ENCODE data around the gene TBC1D22A. TPM values are rescaled to one million over a fixed set of nuclear protein-coding genes. Genes with fewer than 3 reads are reported as not detected.

Gene TBC1D22A
- total RNA-seq, 1 donor from 2014 or later: 10.6 TPM

DNA sequence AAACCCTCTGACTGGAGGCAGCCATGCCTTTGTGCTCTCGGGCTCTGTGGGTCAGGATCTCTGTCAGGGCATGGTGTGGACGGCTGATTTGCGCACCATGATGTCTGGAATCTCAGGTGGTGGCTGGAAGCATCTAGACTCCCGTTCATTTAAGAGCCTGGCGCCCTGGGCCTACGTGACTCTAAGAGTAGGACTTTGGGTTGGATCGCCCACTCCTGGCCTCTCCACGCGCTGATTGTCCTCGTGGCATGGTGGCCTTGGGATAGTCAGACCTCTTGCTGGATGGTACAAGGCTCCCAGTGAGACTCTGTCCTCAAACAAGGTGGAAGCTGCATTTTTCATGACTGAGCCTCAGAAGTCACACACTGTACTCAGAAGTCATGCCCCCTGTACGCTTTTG lies 224.3 kb downstream of the TBC1D22A start:
- Mint-ChIP-seq H3K9me3 (no peaks in the 10 kb centered on the region), H3K4me3 (no peak overlapping the region), H3K36me3 (peaks cover 2% of the 10 kb centered on the region), H3K27ac (no peak overlapping the region), H3K27me3 (ENCODE audit: insufficient read depth, low read depth) (peaks cover 5% of the 10 kb centered on the region), H3K4me1 (no peaks in the 10 kb centered on the region)
- H3K4me1 ChIP-seq: no peaks in the 10 kb centered on the region
- TF ChIP-seq EZH2 (IDR thresholded peaks at IDR 0.05) (no peak), EZH2phosphoT487 (IDR thresholded peaks at IDR 0.05) (no peak)
- TF ChIP-seq, protein P1, sequence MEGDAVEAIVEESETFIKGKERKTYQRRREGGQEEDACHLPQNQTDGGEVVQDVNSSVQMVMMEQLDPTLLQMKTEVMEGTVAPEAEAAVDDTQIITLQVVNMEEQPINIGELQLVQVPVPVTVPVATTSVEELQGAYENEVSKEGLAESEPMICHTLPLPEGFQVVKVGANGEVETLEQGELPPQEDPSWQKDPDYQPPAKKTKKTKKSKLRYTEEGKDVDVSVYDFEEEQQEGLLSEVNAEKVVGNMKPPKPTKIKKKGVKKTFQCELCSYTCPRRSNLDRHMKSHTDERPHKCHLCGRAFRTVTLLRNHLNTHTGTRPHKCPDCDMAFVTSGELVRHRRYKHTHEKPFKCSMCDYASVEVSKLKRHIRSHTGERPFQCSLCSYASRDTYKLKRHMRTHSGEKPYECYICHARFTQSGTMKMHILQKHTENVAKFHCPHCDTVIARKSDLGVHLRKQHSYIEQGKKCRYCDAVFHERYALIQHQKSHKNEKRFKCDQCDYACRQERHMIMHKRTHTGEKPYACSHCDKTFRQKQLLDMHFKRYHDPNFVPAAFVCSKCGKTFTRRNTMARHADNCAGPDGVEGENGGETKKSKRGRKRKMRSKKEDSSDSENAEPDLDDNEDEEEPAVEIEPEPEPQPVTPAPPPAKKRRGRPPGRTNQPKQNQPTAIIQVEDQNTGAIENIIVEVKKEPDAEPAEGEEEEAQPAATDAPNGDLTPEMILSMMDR (IDR thresholded peaks at IDR 0.05): no peak
- H3K9me3 ChIP-seq (ENCODE audit: low read depth): no peaks in the 10 kb centered on the region
- no peaks in the 10 kb centered on the region for H3K27me3 ChIP-seq
- H4K20me1 ChIP-seq (ENCODE audit: low read depth): no peaks in the 10 kb centered on the region
- no peak overlapping the region for H3K4me3 ChIP-seq
- no peak overlapping the region for H3K4me2 ChIP-seq
- H3K27ac ChIP-seq: no peak overlapping the region
- H3K79me2 ChIP-seq (ENCODE audit: low read depth): no peaks in the 10 kb centered on the region
- no peak overlapping the region for H3K9ac ChIP-seq
- H3K36me3 ChIP-seq: no peaks in the 10 kb centered on the region
- H2AFZ ChIP-seq (replicated peaks): no peak overlapping the region
- DNase-seq (ENCODE audit: low spot score): no peak
- H3F3A ChIP-seq (ENCODE audit: low read depth): no peaks in the 10 kb centered on the region

DNA sequence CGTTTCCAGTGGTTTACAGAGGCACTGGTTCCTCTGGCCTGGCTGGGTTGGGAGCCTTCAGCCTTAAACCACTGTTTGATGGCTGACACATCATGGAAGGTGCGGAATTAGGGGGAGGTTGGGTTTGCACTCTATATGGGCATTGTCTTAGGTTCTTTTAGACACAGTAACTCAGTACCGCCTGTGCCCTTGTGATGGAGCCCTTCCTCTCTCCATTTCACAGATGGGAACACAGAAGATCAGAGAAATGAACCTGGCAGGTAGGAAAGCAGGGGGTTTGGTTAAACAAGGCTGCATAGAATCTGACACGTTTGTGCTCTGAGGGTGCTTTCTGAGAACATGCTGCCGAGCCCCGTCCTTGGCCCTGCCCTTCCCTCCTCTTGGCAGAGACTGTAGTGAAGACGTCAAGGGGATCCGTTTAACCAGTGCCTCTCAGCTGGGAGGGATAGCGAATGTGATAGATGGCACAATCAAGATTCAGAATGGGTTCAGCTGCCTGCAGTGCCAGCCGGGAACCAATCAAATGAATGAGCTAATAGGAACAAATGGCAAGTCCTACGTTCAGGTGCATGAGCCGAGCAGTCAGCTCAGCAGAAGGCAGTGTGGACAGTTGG lies 228.6 kb downstream of the TBC1D22A start:
- H3K9ac ChIP-seq: no peak overlapping the region

DNA sequence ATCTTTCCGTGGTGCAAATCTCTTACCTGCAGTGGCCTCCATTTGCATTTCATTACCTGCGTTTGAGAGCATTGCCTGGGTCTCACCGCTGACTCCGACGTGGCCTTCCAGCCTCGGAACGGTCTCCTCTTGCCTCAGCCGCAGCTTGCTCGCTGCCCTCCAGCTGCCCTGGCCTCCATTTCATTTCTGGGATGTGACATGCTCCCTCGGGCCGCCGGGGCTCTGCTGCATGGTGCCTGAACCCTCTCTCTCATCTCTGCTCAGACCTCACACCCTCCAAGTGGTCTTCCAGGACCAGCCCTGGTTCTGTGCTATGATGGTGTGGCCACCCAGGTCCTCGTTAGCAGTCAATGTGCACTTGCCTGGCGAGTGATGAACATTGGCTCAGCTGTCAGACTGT lies 229.2 kb downstream of the TBC1D22A start:
- Histone ChIP-seq H3K27me3 (no peaks in the 10 kb centered on the region), H3F3A (ENCODE audit: low read depth) (no peaks in the 10 kb centered on the region), H3K9me3 (ENCODE audit: low read depth) (no peaks in the 10 kb centered on the region), H3K9ac (no peak overlapping the region), H3K4me2 (no peak overlapping the region), H3K4me3 (no peak overlapping the region), H3K36me3 (no peaks in the 10 kb centered on the region), H3K4me1 (no peaks in the 10 kb centered on the region), H4K20me1 (ENCODE audit: low read depth) (no peaks in the 10 kb centered on the region), H3K79me2 (ENCODE audit: low read depth) (no peaks in the 10 kb centered on the region), H2AFZ (replicated peaks) (no peak overlapping the region), H3K27ac (no peak overlapping the region)
- no peak for TF ChIP-seq EZH2 (IDR thresholded peaks at IDR 0.05)
- Mint-ChIP-seq H3K27ac (no peak overlapping the region), H3K4me1 (peaks cover 3% of the 10 kb centered on the region), H3K27me3 (ENCODE audit: insufficient read depth, low read depth) (no peaks in the 10 kb centered on the region), H3K4me3 (no peak overlapping the region), H3K36me3 (peaks cover 2% of the 10 kb centered on the region), H3K9me3 (no peaks in the 10 kb centered on the region)
- no peak for DNase-seq (ENCODE audit: low spot score)

More for the DNA sequence above, 228.6 kb downstream of the TBC1D22A start:
- H3F3A ChIP-seq (ENCODE audit: low read depth): no peaks in the 10 kb centered on the region
- no peaks in the 10 kb centered on the region for H3K9me3 Mint-ChIP-seq
- H3K4me1 Mint-ChIP-seq: peaks cover 3% of the 10 kb centered on the region
- no peak overlapping the region for H3K4me3 ChIP-seq
- peaks cover 2% of the 10 kb centered on the region for H3K36me3 Mint-ChIP-seq
- no peak overlapping the region for H3K27ac Mint-ChIP-seq
- H2AFZ ChIP-seq (replicated peaks): no peak overlapping the region
- H3K79me2 ChIP-seq (ENCODE audit: low read depth): no peaks in the 10 kb centered on the region
- H3K27me3 ChIP-seq: no peaks in the 10 kb centered on the region
- no peak for DNase-seq (ENCODE audit: low spot score)
- no peaks in the 10 kb centered on the region for H3K4me1 ChIP-seq
- no peak overlapping the region for H3K4me3 Mint-ChIP-seq
- H4K20me1 ChIP-seq (ENCODE audit: low read depth): no peaks in the 10 kb centered on the region
- no peak overlapping the region for H3K27ac ChIP-seq
- no peak for TF ChIP-seq EZH2phosphoT487 (IDR thresholded peaks at IDR 0.05)
- no peak for TF ChIP-seq EZH2 (IDR thresholded peaks at IDR 0.05)
- TF ChIP-seq, protein P1 (IDR thresholded peaks at IDR 0.05): peak; percentile 9
- H3K27me3 Mint-ChIP-seq (ENCODE audit: insufficient read depth, low read depth): no peaks in the 10 kb centered on the region
- no peak overlapping the region for H3K4me2 ChIP-seq
- H3K36me3 ChIP-seq: no peaks in the 10 kb centered on the region
- H3K9me3 ChIP-seq (ENCODE audit: low read depth): no peaks in the 10 kb centered on the region

DNA sequence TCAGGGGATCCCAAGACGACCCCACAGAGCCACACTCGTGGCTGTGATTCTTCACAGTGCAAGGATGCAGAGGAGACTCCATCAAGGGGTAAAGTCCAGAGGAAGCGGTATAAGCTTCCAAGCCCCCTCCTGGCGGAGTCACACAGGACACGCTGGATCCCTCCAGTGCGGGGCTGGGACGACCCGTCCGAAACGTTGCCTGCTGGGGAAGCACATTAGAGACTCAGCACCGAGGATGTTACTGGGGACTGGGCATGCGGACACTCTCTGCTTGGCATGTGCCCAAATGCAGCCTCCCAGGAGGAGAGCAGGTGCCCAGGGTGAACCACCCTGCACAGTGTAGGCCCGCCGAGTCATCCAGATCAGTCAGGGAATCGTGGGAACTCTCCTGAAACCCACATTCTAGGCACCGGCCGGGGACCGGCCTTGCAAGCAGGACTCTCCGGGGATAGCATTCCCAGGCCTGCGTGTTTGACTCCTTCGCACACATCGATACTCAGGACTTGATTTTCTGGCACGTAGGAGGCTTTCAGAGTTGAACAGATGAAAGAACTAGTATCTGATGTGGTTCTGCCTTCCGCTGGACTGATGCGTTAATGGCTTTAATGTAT lies 229.8 kb downstream of the TBC1D22A start:
- Histone ChIP-seq H3F3A (ENCODE audit: low read depth) (no peaks in the 10 kb centered on the region), H3K4me1 (no peaks in the 10 kb centered on the region), H3K9ac (no peak overlapping the region), H3K27ac (no peak overlapping the region), H3K4me2 (no peak overlapping the region), H3K4me3 (no peak overlapping the region), H3K36me3 (no peaks in the 10 kb centered on the region), H3K9me3 (ENCODE audit: low read depth) (no peaks in the 10 kb centered on the region), H2AFZ (replicated peaks) (no peak overlapping the region), H3K79me2 (ENCODE audit: low read depth) (no peaks in the 10 kb centered on the region), H4K20me1 (ENCODE audit: low read depth) (no peaks in the 10 kb centered on the region), H3K27me3 (no peaks in the 10 kb centered on the region)
- Mint-ChIP-seq H3K9me3 (no peaks in the 10 kb centered on the region), H3K4me1 (peaks cover 3% of the 10 kb centered on the region), H3K4me3 (no peak overlapping the region), H3K27ac (no peak overlapping the region), H3K27me3 (ENCODE audit: insufficient read depth, low read depth) (no peaks in the 10 kb centered on the region), H3K36me3 (peaks cover 2% of the 10 kb centered on the region)
- no peak for DNase-seq (ENCODE audit: low spot score)
- TF ChIP-seq, protein P1 (IDR thresholded peaks at IDR 0.05): no peak
- TF ChIP-seq EZH2 (IDR thresholded peaks at IDR 0.05) (no peak), EZH2phosphoT487 (IDR thresholded peaks at IDR 0.05) (no peak)

Measured in neural progenitor cell (in vitro differentiated cells).